Adrenal gland (tissue), 5 donors: Measurements from ENCODE around the gene OXSR1.

ENCODE experiments used
- CTCF ChIP-seq, 6 experiments: fragments of 450-650 bp in 4 of 6; fragments of 200-600 bp in 2 of 6; sonication (generic) in 1 of 6; IDR thresholded peaks; 1 replicate in 5 of 6; 2 replicates in 1 of 6; pipeline versions ENCODE4 v1.5.1 to v1.8.0; 2016 to 2021; ENCODE audit warnings: antibody characterized with exemption in 6 of 6, mild to moderate bottlenecking in 2 of 6, moderate library complexity in 1 of 6
- POLR2A ChIP-seq, 2 donors: fragments of 450-650 bp; IDR thresholded peaks; one replicate each; pipeline ENCODE4 v1.6.1; 2017; ENCODE audit warnings: antibody characterized with exemption in 2 of 2, mild to moderate bottlenecking in 2 of 2, moderate library complexity in 1 of 2
- donor health status: DM: no; HTN: no; CAD: no.

- TF ChIP-seq CTCF (IDR thresholded peaks at IDR 0.05) (no peak), POLR2A (IDR thresholded peaks at IDR 0.05) (no peak)
These were observed 34.7 kb upstream of the OXSR1 start for GRCh38 chr3:38130631-38131065.
